ENCODE results near the gene KLHL11. TPM values are rescaled to one million over a fixed set of nuclear protein-coding genes. Genes with fewer than 3 reads are reported as not detected.

Gene KLHL11
- total and polyA plus RNA-seq, 2 experiments from 2014 or later: 8.7 to 25.5 TPM

- TF ChIP-seq ZNF462 (CRISPR knock-in tag; IDR thresholded peaks at IDR 0.05): no peak
- no peak for TF ChIP-seq NANOG (IDR thresholded peaks at IDR 0.05; ENCODE audit: borderline replicate concordance)
- no peak for TF ChIP-seq ZNF331 (CRISPR knock-in tag; IDR thresholded peaks at IDR 0.05; ENCODE audit: low read depth)
- TF ChIP-seq STAT1 (IDR thresholded peaks at IDR 0.05; ENCODE audit: unreplicated experiment): no peak
- no peak for TF ChIP-seq EZH2 (IDR thresholded peaks at IDR 0.05; ENCODE audit: low read depth, unreplicated experiment)
- no peak for TF ChIP-seq CTCF (conservative IDR thresholded peaks at IDR 0.05; ENCODE audit: low read depth in 2 of 2)
Observed at GRCh38 chr17:41871789-41872188, 6.6 kb upstream of the KLHL11 start (continued).

- H3K4me1 Mint-ChIP-seq: no peaks in the 10 kb centered on the region
- Histone ChIP-seq H4K20me1 (replicated peaks; ENCODE audit: insufficient read depth) (peaks cover 8% of the 10 kb centered on the region), H3K4me1 (ENCODE audit: insufficient read depth) (no peaks in the 10 kb centered on the region), H3F3A (replicated peaks; ENCODE audit: low read depth) (peaks cover 42% of the 10 kb centered on the region), H3K27ac (ENCODE audit: low read depth) (no peak overlapping the region), H3K4me2 (no peak overlapping the region), H3K4me3 (no peak overlapping the region), H3K27me3 (ENCODE audit: insufficient read depth) (no peaks in the 10 kb centered on the region), H3K9me2 (ENCODE audit: insufficient read depth) (no peaks in the 10 kb centered on the region), H2AFZ (no peak overlapping the region), H3K36me3 (ENCODE audit: insufficient read depth) (peaks cover 78% of the 10 kb centered on the region), H3K79me2 (replicated peaks; ENCODE audit: insufficient read depth) (no peaks in the 10 kb centered on the region)
- H3K9me3 Mint-ChIP-seq: peaks cover 4% of the 10 kb centered on the region; the same call in 2 of the 3 replicates
- TF ChIP-seq JUNB (IDR thresholded peaks at IDR 0.05; ENCODE audit: unreplicated experiment) (no peak), STAT1 (IDR thresholded peaks at IDR 0.05; ENCODE audit: unreplicated experiment) (no peak)
- DNase-seq (ENCODE audit: low spot score) (no peak), ATAC-seq (no peak)
- H3K36me3 Mint-ChIP-seq (ENCODE audit: low read depth): peaks cover 89% of the 10 kb centered on the region
- H3K4me3 Mint-ChIP-seq: no peak overlapping the region
- H3K27me3 Mint-ChIP-seq (ENCODE audit: insufficient read depth, low read depth, poor library complexity): peaks cover 7% of the 10 kb centered on the region
- no peak overlapping the region for H3K27ac Mint-ChIP-seq
Observed at GRCh38 chr17:41870627-41871026, 5.4 kb upstream of the KLHL11 start.
